SK-N-SH treated with all-trans-retinoic acid at 6 μM for 48 hours (cell line): ENCODE data around the gene STKLD1.

ENCODE experiments used
- BACH2 ChIP-seq: fragments of 250-450 bp; sonication (Bioruptor Pico); IDR thresholded peaks from 2 replicates; pipeline ENCODE4 v1.9.0; 2021; ENCODE audit warnings: mild to moderate bottlenecking, borderline replicate concordance
- GLIS3 ChIP-seq: fragments of 250-450 bp; sonication (Bioruptor Pico); IDR thresholded peaks from 2 replicates; pipeline ENCODE4 v1.5.0; 2020; ENCODE audit warnings: mild to moderate bottlenecking, moderate library complexity
- PATZ1 ChIP-seq: fragments of 250-450 bp; sonication (Bioruptor Pico); IDR thresholded peaks from 2 replicates; pipeline ENCODE4 v1.8.0; 2020; ENCODE audit warnings: mild to moderate bottlenecking, moderate library complexity, borderline replicate concordance
- RARB ChIP-seq: fragments of 250-450 bp; sonication (Bioruptor Pico); IDR thresholded peaks from 2 replicates; pipeline ENCODE4 v1.8.0; 2021; ENCODE audit warnings: mild to moderate bottlenecking, moderate library complexity
- ZFP3 ChIP-seq: fragments of 250-450 bp; sonication (Bioruptor Pico); IDR thresholded peaks from 2 replicates; pipeline ENCODE4 v1.5.0; 2020; ENCODE audit warnings: mild to moderate bottlenecking, moderate library complexity

DNA sequence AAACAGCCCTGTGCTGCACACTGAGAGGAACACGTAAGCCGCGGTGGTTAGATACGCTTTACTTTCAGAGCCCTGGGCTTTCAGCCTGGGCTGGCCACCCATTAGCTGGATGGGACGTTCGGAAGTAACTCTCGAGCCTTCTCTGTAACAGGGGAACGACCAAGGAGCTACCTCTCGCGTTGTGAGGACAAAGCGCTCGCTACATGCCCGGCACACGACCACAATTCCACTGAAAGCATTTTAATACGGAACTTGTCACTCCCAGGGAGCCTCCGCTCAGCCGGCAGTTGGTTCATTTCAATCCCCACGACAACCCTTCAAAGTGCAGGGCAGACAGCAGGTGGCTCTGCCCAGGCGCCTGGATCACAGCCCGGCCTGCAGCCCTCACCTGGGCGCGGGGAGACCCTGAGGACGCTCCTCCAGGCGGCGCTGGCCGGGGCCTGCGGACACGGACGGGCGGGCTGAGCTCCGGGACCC lies 20.2 kb upstream of the STKLD1 start:
- TF ChIP-seq RARB (CRISPR knock-in tag) = no peak
- TF ChIP-seq GLIS3 = no peak
- TF ChIP-seq BACH2 = no peak
- TF ChIP-seq ZFP3 (CRISPR knock-in tag) = no peak
- TF ChIP-seq PATZ1 (CRISPR knock-in tag) = no peak
